Neuron (in vitro differentiated cells): ENCODE results near the gene TBC1D2B.

ENCODE experiments used
- H2AFZ ChIP-seq: one replicate; pipeline ENCODE4 v1.6.1; 2013; ENCODE audit warnings: low read depth, mild to moderate bottlenecking, inconsistent platforms, low read length, moderate library complexity
- H3K27me3 ChIP-seq: one replicate; pipeline ENCODE4 v1.6.1; 2013; ENCODE audit warnings: low read length; ENCODE audit not compliant: insufficient read depth
- H3K36me3 ChIP-seq: one replicate; pipeline ENCODE4 v1.6.1; 2013; ENCODE audit warnings: low read length; ENCODE audit not compliant: insufficient read depth
- H3K4me1 ChIP-seq: one replicate; pipeline ENCODE4 v1.6.1; 2013; ENCODE audit warnings: low read length; ENCODE audit not compliant: insufficient read depth
- H3K4me3 ChIP-seq: 2 replicates; pipeline ENCODE4 v1.5.1; 2013; ENCODE audit warnings: mild to moderate bottlenecking, low read length, moderate library complexity
- H3K9me3 ChIP-seq: one replicate; pipeline ENCODE4 v1.6.1; 2013; ENCODE audit warnings: low read length

Gene TBC1D2B

GRCh38 chr15:78104119-78104479 lies 26.6 kb upstream of the TBC1D2B start:
- H3K36me3 ChIP-seq = no peaks in the 10 kb centered on the region

DNA sequence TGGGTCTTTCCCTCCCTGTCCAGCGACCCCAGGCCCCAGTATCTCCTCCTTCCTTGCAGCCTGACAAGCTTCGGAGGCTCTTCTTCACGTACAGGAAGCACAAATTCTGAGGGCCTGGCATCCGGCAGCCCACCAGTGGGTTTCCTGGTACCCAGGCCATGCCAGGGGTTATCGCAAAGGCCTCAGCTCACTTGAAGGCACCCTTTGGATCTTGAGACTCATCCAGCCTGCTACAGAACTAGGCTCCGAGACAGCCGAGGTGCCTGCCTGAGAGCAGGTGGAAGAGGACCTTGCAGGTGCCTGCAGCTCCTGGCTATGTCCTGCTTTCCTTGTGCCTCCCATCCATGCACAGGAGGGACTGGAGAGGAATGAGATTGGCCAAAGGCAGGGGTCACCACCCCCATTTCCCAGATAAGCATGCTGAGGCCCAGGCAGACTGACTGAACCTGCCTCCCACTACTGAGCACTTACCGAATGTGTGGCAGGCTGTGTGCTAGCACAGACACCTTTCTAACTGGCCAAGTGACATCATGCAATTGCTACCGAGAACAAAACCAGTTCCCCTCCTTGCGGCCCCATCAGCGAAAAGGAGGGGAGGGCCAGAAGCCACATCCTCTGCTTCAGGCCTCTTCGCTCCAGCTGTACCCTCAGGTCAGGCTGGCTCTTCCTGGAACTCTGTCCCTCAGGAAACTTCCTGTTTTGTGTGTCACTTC lies 26.1 kb upstream of the TBC1D2B start:
- Histone ChIP-seq H3K4me1 (no peaks in the 10 kb centered on the region), H3K4me3 (no peak overlapping the region), H3K36me3 (no peaks in the 10 kb centered on the region), H3K27me3 (no peaks in the 10 kb centered on the region), H3K9me3 (no peaks in the 10 kb centered on the region), H2AFZ (no peak overlapping the region)

More at GRCh38 chr15:78104119-78104479, 26.6 kb upstream of the TBC1D2B start:
- Histone ChIP-seq H3K4me1 (no peaks in the 10 kb centered on the region), H2AFZ (no peak overlapping the region), H3K4me3 (no peak overlapping the region), H3K9me3 (no peaks in the 10 kb centered on the region), H3K27me3 (no peaks in the 10 kb centered on the region)

GRCh38 chr15:78102741-78103140 lies 25.2 kb upstream of the TBC1D2B start:
- no peak overlapping the region for H2AFZ ChIP-seq
- no peaks in the 10 kb centered on the region for H3K36me3 ChIP-seq
- H3K9me3 ChIP-seq = no peaks in the 10 kb centered on the region
- no peak overlapping the region for H3K4me3 ChIP-seq
- H3K27me3 ChIP-seq = no peaks in the 10 kb centered on the region
- no peaks in the 10 kb centered on the region for H3K4me1 ChIP-seq

DNA sequence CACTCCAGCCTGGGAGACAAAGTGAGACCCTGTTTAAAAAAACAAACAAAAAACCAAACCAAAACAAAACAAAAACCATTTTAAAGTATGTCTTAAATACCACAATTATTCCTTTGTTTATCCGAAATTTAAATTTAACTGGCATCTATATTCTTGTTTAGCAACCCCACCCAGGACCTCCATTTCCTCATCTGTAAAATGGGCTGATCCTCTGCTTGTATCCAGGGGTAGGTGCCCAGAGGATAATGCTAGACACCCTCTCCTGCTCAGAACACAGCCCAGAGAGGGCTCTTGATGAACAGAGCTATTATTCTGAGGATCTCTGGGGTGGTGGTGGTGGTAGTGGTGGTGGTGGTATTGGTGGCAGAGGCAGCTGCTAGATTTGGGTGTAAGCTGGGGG lies 24.7 kb upstream of the TBC1D2B start:
- Histone ChIP-seq H3K4me1 (no peaks in the 10 kb centered on the region), H3K27me3 (no peaks in the 10 kb centered on the region), H2AFZ (no peak overlapping the region), H3K4me3 (no peak overlapping the region), H3K9me3 (no peaks in the 10 kb centered on the region), H3K36me3 (no peaks in the 10 kb centered on the region)

DNA sequence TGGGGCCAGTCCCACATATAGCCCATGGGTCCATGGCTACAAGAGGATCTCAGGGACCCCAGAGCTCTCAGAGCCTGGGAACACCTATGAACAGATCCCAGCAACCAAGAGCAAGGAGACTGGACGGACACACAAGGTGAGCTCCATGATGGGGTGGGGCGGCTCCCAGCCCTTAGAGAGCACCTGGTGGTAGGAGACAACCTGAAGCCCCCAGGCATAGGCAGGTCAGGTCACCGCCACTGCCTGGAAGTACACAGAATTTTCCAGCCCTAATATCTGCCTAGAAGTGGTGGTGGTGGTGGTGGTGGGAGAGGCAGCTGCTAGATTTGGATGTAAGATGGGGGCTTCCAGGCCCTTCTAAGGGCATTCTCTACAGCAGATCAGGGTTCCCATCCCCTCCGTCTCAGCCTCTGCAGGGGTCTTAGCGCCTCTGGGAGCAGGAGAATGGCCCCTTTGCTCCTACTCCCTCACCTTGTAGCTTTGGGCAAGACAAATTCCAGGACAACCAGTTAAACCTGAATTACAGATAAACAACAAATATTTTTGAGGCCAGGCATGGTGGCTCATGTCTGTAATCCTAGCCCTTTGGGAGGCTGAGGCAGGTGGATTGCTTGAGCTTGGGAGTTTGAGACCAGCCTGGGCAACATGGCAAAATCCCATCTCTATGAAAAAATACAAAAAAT lies 24.1 kb upstream of the TBC1D2B start:
- Histone ChIP-seq H3K27me3 (no peaks in the 10 kb centered on the region), H3K4me1 (no peaks in the 10 kb centered on the region), H3K36me3 (no peaks in the 10 kb centered on the region), H3K4me3 (no peak overlapping the region), H3K9me3 (no peaks in the 10 kb centered on the region), H2AFZ (no peak overlapping the region)

- no peaks in the 10 kb centered on the region for H3K4me1 ChIP-seq
- H3K9me3 ChIP-seq = no peaks in the 10 kb centered on the region
- no peak overlapping the region for H3K4me3 ChIP-seq
- H2AFZ ChIP-seq = no peak overlapping the region
- H3K36me3 ChIP-seq = no peaks in the 10 kb centered on the region
- H3K27me3 ChIP-seq = no peaks in the 10 kb centered on the region
Measured at GRCh38 chr15:78100886-78101285, 23.4 kb upstream of the TBC1D2B start.

DNA sequence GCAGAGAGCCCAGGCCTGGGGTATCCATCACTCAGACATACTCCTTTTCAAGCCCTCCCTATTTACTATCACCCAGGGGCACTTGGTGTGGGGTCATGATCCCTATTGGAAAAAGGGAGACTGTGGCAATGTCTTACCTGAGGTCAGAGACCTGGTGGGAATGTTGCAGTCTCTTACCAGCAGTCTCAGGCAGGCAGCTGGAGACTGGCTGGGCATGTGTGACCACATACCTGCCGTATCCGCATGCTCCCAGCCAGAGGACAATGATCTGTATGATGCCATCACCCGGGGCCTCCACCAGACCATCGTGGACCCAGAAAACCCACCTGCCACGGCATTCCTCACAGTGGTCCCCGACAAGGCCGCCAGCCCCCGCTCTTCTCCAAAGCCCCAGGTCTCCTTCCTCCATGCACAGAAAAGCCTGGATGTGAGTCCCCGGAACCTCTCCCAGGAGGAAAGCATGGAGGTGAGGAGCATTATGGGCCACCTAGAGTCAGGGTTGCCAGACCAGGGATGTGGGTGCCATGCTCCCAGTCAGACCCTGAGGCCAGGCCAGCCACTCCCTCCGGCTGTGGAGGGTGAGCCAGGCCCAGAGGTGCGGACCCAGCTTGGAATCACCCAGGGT lies 20.7 kb upstream of the TBC1D2B start:
- Histone ChIP-seq H2AFZ (no peak overlapping the region), H3K4me3 (no peak overlapping the region), H3K4me1 (no peaks in the 10 kb centered on the region), H3K36me3 (no peaks in the 10 kb centered on the region), H3K9me3 (no peaks in the 10 kb centered on the region), H3K27me3 (no peaks in the 10 kb centered on the region)

- no peaks in the 10 kb centered on the region for H3K4me1 ChIP-seq
- no peak overlapping the region for H2AFZ ChIP-seq
- H3K9me3 ChIP-seq = no peaks in the 10 kb centered on the region
- no peaks in the 10 kb centered on the region for H3K36me3 ChIP-seq
- H3K4me3 ChIP-seq = no peak overlapping the region
- H3K27me3 ChIP-seq = no peaks in the 10 kb centered on the region
Measured at GRCh38 chr15:78097667-78098066, 20.2 kb upstream of the TBC1D2B start.

- Histone ChIP-seq H3K27me3 (no peaks in the 10 kb centered on the region), H3K9me3 (no peaks in the 10 kb centered on the region), H3K4me1 (no peaks in the 10 kb centered on the region), H2AFZ (no peak overlapping the region), H3K36me3 (no peaks in the 10 kb centered on the region), H3K4me3 (no peak overlapping the region)
Measured at GRCh38 chr15:78093242-78094020, 15.9 kb upstream of the TBC1D2B start.

GRCh38 chr15:78092261-78093041 lies 14.9 kb upstream of the TBC1D2B start, which contains the start of gene SH2D7:
SH2D7 (plus strand) TSS chr15:78092561; CDS start chr15:78092585, 24 bp downstream.
- no peak within 1 kb of the TSS for H3K4me3 ChIP-seq
- no peaks in the 10 kb centered on the region for H3K9me3 ChIP-seq
- no peak within 1 kb of the TSS for H2AFZ ChIP-seq
- H3K4me1 ChIP-seq = no peaks in the 10 kb centered on the region
- no peaks in the 10 kb centered on the region for H3K27me3 ChIP-seq
- H3K36me3 ChIP-seq = no peaks in the 10 kb centered on the region

DNA sequence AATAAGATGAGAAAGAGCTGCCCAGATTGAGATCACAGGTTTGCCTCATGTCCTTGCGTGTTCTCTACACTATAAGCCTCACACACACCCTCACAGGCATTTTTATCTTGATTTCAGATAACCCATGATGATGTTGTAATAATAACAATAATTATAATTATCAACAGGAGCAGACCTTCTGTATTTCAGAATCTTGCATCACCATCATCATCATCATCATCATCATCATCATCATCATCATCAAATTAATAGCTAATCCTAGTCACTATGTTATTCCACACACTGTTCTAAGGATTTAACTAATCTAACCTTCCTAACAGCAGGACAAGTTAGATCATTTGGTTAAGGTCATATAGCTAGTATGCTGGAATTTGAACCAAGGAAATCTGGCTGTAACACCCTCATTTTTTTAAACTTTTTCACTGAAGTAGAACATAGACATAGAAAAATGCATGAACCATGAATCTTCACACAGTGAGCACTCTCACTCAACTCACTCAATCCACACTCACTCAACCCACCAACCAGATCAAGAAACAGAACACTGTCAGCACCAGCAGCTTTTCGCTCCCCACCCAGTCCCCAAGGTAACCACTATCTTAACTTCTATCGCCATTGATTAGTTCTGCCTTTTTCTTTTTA lies 13.0 kb upstream of the TBC1D2B start:
- Histone ChIP-seq H2AFZ (no peak overlapping the region), H3K4me3 (no peak overlapping the region), H3K27me3 (no peaks in the 10 kb centered on the region), H3K4me1 (no peaks in the 10 kb centered on the region), H3K36me3 (no peaks in the 10 kb centered on the region), H3K9me3 (no peaks in the 10 kb centered on the region)

DNA sequence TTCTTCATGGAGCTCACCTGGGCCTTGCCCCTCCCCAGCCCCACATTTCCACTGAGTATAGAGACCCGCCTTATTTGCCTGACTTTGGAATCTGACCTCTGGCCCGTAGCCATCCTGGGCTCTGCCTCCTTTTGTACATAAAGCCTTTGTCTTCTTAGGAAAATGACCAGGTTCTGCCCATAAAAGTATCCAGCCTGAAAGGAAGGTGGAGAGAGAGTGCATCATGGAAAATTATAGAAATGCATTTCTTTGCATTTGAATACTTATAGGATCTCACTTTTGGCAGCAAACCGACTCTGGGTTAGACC lies 11.2 kb upstream of the TBC1D2B start:
- H2AFZ ChIP-seq = no peak overlapping the region
- no peak overlapping the region for H3K4me3 ChIP-seq
- no peaks in the 10 kb centered on the region for H3K9me3 ChIP-seq

More for the DNA sequence above, 11.2 kb upstream of the TBC1D2B start:
- no peaks in the 10 kb centered on the region for H3K27me3 ChIP-seq
- H3K4me1 ChIP-seq = no peaks in the 10 kb centered on the region
- H3K36me3 ChIP-seq = no peaks in the 10 kb centered on the region
